WTC11 (cell line): ENCODE measurements around the gene LAMTOR1. TPM values are rescaled to one million over a fixed set of nuclear protein-coding genes. Genes with fewer than 3 reads are reported as not detected.

Source experiments
- ATAC-seq: fragments of 200-7000 bp; cut with Tn5 transposase; 2 replicates; pipeline ENCODE4 v1.10.0; 2021; ENCODE audit warnings: mild to moderate bottlenecking, moderate library complexity
- CTCF ChIA-PET: fragments of 300-600 bp; sonication (Branson Sonifier 250); formaldehyde crosslinking; loops from one replicate; lab custom pipeline; 2021; ENCODE audit warnings: antibody characterized with exemption; lab: Charles Lee
- POLR2A ChIA-PET: fragments of 350-600 bp; sonication (Branson Sonifier 250); formaldehyde crosslinking; loops from one replicate; lab custom pipeline; 2021; ENCODE audit warnings: antibody characterized with exemption; lab: Charles Lee
- DNase-seq: peaks from one replicate; pipeline ENCODE4 v3.0.0; 2021; ENCODE audit warnings: low spot score
- H3K27ac Mint-ChIP-seq: 2 replicates; pipeline ENCODE4 v1.8.0; 2021; ENCODE audit warnings: mixed read lengths
- H3K27me3 Mint-ChIP-seq: 2 replicates; pipeline ENCODE4 v1.8.0; 2021; ENCODE audit warnings: low read depth, mild to moderate bottlenecking, moderate library complexity, mixed read lengths
- H3K36me3 Mint-ChIP-seq: 2 replicates; pipeline ENCODE4 v1.8.0; 2021; ENCODE audit warnings: mixed read lengths
- H3K4me1 Mint-ChIP-seq: 2 replicates; pipeline ENCODE4 v1.8.0; 2022; ENCODE audit warnings: mixed read lengths
- H3K4me3 Mint-ChIP-seq: 2 replicates; pipeline ENCODE4 v1.8.0; 2021; ENCODE audit warnings: mild to moderate bottlenecking, moderate library complexity, mixed read lengths
- H3K9me3 Mint-ChIP-seq: 2 replicates; pipeline ENCODE4 v1.8.0; 2021; ENCODE audit warnings: mixed read lengths
- CREB1 ChIP-seq: sonication (generic); formaldehyde crosslinking; IDR thresholded peaks from 2 replicates; pipeline ENCODE4 v1.8.0; 2023; ENCODE audit warnings: mild to moderate bottlenecking, missing genetic modification reagents
- ELF4 ChIP-seq: sonication (generic); formaldehyde crosslinking; IDR thresholded peaks from 2 replicates; pipeline ENCODE4 v1.8.1; 2022; ENCODE audit warnings: low read depth, mild to moderate bottlenecking, moderate library complexity, missing genetic modification reagents
- FOXJ3 ChIP-seq: sonication (generic); formaldehyde crosslinking; IDR thresholded peaks from 2 replicates; pipeline ENCODE4 v1.9.0; 2021; ENCODE audit warnings: missing genetic modification reagents, mild to moderate bottlenecking, borderline replicate concordance
- FOXK1 ChIP-seq: sonication (generic); formaldehyde crosslinking; IDR thresholded peaks from 2 replicates; pipeline ENCODE4 v1.8.0; 2022; ENCODE audit warnings: mild to moderate bottlenecking, moderate library complexity, missing genetic modification reagents
- JUN ChIP-seq: sonication (generic); formaldehyde crosslinking; IDR thresholded peaks from 2 replicates; pipeline ENCODE4 v1.8.0; 2023; ENCODE audit warnings: mild to moderate bottlenecking, missing genetic modification reagents
- KAT7 ChIP-seq: sonication (generic); formaldehyde crosslinking; IDR thresholded peaks from 2 replicates; pipeline ENCODE4 v1.8.1; 2023; ENCODE audit warnings: missing genetic modification reagents, mild to moderate bottlenecking, borderline replicate concordance
- MXD4 ChIP-seq: fragments of 250-450 bp; sonication (Bioruptor Pico); IDR thresholded peaks from 2 replicates; pipeline ENCODE4 v1.8.0; 2021; ENCODE audit warnings: mild to moderate bottlenecking, moderate library complexity, borderline replicate concordance
- NR2C2 ChIP-seq: sonication (generic); formaldehyde crosslinking; IDR thresholded peaks from 2 replicates; pipeline ENCODE4 v1.8.0; 2022; ENCODE audit warnings: mild to moderate bottlenecking, missing genetic modification reagents
- SMAD4 ChIP-seq: sonication (generic); formaldehyde crosslinking; IDR thresholded peaks from 2 replicates; pipeline ENCODE4 v1.8.0; 2022; ENCODE audit warnings: mild to moderate bottlenecking, missing genetic modification reagents
- TCF7 ChIP-seq: sonication (generic); formaldehyde crosslinking; IDR thresholded peaks from 2 replicates; pipeline ENCODE4 v1.8.0; 2022; ENCODE audit warnings: mild to moderate bottlenecking, low read depth, missing genetic modification reagents, moderate library complexity
- TEAD1 ChIP-seq: sonication (generic); formaldehyde crosslinking; IDR thresholded peaks from 2 replicates; pipeline ENCODE4 v1.8.0; 2022; ENCODE audit warnings: mild to moderate bottlenecking, missing genetic modification reagents
- ZNF219 ChIP-seq: sonication (generic); formaldehyde crosslinking; IDR thresholded peaks from 2 replicates; pipeline ENCODE4 v1.8.0; 2023; ENCODE audit warnings: missing genetic modification reagents, mild to moderate bottlenecking, borderline replicate concordance
- ZNF263 ChIP-seq: sonication (generic); formaldehyde crosslinking; IDR thresholded peaks from 2 replicates; pipeline ENCODE4 v1.8.1; 2022; ENCODE audit warnings: low read depth, mild to moderate bottlenecking, moderate library complexity, missing genetic modification reagents
- ZNF423 ChIP-seq: fragments of 250-450 bp; sonication (Bioruptor Pico); IDR thresholded peaks from 2 replicates; pipeline ENCODE4 v2.1.2; 2022; ENCODE audit warnings: mild to moderate bottlenecking, moderate library complexity
- ZNF671 ChIP-seq: fragments of 250-450 bp; sonication (Bioruptor Pico); IDR thresholded peaks from 2 replicates; pipeline ENCODE4 v1.8.0; 2021; ENCODE audit warnings: mild to moderate bottlenecking
- total RNA-seq: library from RNA; stranded (reverse); gene quantifications from 3 replicates; pipeline ENCODE4 v1.2.3, GENCODE V29; 2021
- TF ChIP-seq, protein P1 (sequence below): sonication (generic); formaldehyde crosslinking; conservative IDR thresholded peaks from 2 replicates; pipeline ENCODE4 v1.8.1; 2023; ENCODE audit warnings: mild to moderate bottlenecking, low read depth, missing genetic modification reagents, moderate library complexity
- TF ChIP-seq, protein P2 (sequence below): sonication (generic); formaldehyde crosslinking; conservative IDR thresholded peaks from 2 replicates; pipeline ENCODE4 v1.8.1; 2022; ENCODE audit warnings: mild to moderate bottlenecking, missing genetic modification reagents
- TF ChIP-seq, protein P3 (sequence below): sonication (generic); formaldehyde crosslinking; IDR thresholded peaks from 2 replicates; pipeline ENCODE4 v1.8.1; 2022; ENCODE audit warnings: low read depth, mild to moderate bottlenecking, moderate library complexity, missing genetic modification reagents, borderline replicate concordance
- TF ChIP-seq, protein P4 (sequence below): fragments of 200-600 bp; IDR thresholded peaks from 2 replicates; pipeline ENCODE4 v1.8.0; 2022; ENCODE audit warnings: antibody characterized with exemption
- TF ChIP-seq, protein P5 (sequence below): sonication (generic); formaldehyde crosslinking; IDR thresholded peaks from 2 replicates; pipeline ENCODE4 v1.8.1; 2023; ENCODE audit warnings: mild to moderate bottlenecking, moderate library complexity, missing genetic modification reagents
- TF ChIP-seq, protein P6 (sequence below): sonication (generic); formaldehyde crosslinking; IDR thresholded peaks from 2 replicates; pipeline ENCODE4 v1.8.1; 2023; ENCODE audit warnings: mild to moderate bottlenecking, missing genetic modification reagents
- TF ChIP-seq, protein P7 (sequence below): sonication (generic); formaldehyde crosslinking; IDR thresholded peaks from 2 replicates; pipeline ENCODE4 v1.8.0; 2023; ENCODE audit warnings: missing genetic modification reagents, mild to moderate bottlenecking, borderline replicate concordance

Gene LAMTOR1
- total RNA-seq, 1 experiment from 2014 or later, result 79.4 TPM

DNA sequence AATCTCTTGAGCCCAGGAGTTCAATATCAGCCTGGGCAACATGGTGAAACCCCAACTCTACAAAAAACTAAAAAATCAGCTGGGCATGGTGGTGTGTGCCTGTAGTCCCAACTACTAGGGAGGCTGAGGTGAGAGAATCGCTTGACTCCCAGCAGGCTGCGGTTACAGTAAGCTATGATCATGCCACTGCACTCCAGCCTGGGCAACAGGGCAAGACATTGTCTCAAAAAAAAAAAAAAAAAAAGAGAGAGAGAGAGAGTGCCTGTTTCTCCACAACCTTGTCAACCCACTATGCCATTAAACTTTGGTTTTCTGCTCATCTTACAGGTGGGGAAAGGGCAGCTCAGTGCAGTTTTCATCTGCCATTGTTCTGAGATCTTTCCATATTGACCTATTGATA lies 37.6 kb upstream of the LAMTOR1 start:
- Mint-ChIP-seq H3K36me3 (no peaks in the 10 kb centered on the region), H3K27me3 (peaks cover 27% of the 10 kb centered on the region), H3K27ac (no peak overlapping the region), H3K4me1 (no peaks in the 10 kb centered on the region), H3K9me3 (no peaks in the 10 kb centered on the region), H3K4me3 (no peak overlapping the region)
- ChIA-PET CTCF (interaction anchor here (0.6 kb wide), 1 partner anchor 331 kb away, joined by 3 read pairs; no protein-coding TSS in a partner anchor), POLR2A (no interaction called here)
- DNase-seq, result no peak
- no peak for ATAC-seq
- TF ChIP-seq JUN (CRISPR knock-in tag) (no peak), FOXJ3 (CRISPR knock-in tag) (no peak), ZNF423 (no peak), SMAD4 (no peak), CREB1 (no peak), FOXK1 (CRISPR knock-in tag) (no peak), MXD4 (no peak), NR2C2 (no peak)
- TF ChIP-seq, protein P1, sequence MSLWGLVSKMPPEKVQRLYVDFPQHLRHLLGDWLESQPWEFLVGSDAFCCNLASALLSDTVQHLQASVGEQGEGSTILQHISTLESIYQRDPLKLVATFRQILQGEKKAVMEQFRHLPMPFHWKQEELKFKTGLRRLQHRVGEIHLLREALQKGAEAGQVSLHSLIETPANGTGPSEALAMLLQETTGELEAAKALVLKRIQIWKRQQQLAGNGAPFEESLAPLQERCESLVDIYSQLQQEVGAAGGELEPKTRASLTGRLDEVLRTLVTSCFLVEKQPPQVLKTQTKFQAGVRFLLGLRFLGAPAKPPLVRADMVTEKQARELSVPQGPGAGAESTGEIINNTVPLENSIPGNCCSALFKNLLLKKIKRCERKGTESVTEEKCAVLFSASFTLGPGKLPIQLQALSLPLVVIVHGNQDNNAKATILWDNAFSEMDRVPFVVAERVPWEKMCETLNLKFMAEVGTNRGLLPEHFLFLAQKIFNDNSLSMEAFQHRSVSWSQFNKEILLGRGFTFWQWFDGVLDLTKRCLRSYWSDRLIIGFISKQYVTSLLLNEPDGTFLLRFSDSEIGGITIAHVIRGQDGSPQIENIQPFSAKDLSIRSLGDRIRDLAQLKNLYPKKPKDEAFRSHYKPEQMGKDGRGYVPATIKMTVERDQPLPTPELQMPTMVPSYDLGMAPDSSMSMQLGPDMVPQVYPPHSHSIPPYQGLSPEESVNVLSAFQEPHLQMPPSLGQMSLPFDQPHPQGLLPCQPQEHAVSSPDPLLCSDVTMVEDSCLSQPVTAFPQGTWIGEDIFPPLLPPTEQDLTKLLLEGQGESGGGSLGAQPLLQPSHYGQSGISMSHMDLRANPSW (CRISPR knock-in tag), result no peak
- TF ChIP-seq, protein P2, sequence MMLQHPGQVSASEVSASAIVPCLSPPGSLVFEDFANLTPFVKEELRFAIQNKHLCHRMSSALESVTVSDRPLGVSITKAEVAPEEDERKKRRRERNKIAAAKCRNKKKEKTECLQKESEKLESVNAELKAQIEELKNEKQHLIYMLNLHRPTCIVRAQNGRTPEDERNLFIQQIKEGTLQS, result no peak
- TF ChIP-seq, protein P3, sequence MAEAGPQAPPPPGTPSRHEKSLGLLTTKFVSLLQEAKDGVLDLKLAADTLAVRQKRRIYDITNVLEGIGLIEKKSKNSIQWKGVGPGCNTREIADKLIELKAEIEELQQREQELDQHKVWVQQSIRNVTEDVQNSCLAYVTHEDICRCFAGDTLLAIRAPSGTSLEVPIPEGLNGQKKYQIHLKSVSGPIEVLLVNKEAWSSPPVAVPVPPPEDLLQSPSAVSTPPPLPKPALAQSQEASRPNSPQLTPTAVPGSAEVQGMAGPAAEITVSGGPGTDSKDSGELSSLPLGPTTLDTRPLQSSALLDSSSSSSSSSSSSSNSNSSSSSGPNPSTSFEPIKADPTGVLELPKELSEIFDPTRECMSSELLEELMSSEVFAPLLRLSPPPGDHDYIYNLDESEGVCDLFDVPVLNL (CRISPR knock-in tag), result no peak

DNA sequence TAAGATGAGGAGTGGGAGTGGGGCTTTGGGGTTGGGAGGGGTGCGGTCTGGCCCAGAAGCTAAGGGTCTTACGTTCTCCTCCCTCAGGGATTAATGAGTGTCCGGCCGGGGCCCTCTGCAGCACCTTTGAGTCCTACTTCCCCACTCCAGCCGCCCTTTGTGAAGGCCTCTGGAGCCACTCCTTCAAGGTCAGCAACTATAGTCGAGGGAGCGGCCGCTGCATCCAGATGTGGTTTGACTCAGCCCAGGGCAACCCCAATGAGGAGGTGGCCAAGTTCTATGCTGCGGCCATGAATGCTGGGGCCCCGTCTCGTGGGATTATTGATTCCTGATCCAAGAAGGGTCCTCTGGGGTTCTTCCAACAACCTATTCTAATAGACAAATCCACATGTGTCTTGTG lies 36.4 kb upstream of the LAMTOR1 start:
- Mint-ChIP-seq H3K27me3 (peaks cover 27% of the 10 kb centered on the region), H3K4me1 (no peaks in the 10 kb centered on the region), H3K27ac (no peak overlapping the region), H3K36me3 (no peaks in the 10 kb centered on the region), H3K9me3 (no peaks in the 10 kb centered on the region), H3K4me3 (no peak overlapping the region)
- ATAC-seq (no peak), DNase-seq (no peak)
- ChIA-PET POLR2A (no interaction called here), CTCF (no interaction called here)
- TF ChIP-seq ZNF219, result no peak
- TF ChIP-seq TCF7 (CRISPR knock-in tag), result no peak
- TF ChIP-seq, protein P4, sequence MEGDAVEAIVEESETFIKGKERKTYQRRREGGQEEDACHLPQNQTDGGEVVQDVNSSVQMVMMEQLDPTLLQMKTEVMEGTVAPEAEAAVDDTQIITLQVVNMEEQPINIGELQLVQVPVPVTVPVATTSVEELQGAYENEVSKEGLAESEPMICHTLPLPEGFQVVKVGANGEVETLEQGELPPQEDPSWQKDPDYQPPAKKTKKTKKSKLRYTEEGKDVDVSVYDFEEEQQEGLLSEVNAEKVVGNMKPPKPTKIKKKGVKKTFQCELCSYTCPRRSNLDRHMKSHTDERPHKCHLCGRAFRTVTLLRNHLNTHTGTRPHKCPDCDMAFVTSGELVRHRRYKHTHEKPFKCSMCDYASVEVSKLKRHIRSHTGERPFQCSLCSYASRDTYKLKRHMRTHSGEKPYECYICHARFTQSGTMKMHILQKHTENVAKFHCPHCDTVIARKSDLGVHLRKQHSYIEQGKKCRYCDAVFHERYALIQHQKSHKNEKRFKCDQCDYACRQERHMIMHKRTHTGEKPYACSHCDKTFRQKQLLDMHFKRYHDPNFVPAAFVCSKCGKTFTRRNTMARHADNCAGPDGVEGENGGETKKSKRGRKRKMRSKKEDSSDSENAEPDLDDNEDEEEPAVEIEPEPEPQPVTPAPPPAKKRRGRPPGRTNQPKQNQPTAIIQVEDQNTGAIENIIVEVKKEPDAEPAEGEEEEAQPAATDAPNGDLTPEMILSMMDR, result no peak
- TF ChIP-seq, protein P2, result no peak
- TF ChIP-seq, protein P5, sequence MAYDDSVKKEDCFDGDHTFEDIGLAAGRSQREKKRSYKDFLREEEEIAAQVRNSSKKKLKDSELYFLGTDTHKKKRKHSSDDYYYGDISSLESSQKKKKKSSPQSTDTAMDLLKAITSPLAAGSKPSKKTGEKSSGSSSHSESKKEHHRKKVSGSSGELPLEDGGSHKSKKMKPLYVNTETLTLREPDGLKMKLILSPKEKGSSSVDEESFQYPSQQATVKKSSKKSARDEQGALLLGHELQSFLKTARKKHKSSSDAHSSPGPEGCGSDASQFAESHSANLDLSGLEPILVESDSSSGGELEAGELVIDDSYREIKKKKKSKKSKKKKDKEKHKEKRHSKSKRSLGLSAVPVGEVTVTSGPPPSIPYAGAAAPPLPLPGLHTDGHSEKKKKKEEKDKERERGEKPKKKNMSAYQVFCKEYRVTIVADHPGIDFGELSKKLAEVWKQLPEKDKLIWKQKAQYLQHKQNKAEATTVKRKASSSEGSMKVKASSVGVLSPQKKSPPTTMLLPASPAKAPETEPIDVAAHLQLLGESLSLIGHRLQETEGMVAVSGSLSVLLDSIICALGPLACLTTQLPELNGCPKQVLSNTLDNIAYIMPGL (CRISPR knock-in tag), result no peak
- no peak for TF ChIP-seq KAT7 (CRISPR knock-in tag)
- TF ChIP-seq, protein P6, sequence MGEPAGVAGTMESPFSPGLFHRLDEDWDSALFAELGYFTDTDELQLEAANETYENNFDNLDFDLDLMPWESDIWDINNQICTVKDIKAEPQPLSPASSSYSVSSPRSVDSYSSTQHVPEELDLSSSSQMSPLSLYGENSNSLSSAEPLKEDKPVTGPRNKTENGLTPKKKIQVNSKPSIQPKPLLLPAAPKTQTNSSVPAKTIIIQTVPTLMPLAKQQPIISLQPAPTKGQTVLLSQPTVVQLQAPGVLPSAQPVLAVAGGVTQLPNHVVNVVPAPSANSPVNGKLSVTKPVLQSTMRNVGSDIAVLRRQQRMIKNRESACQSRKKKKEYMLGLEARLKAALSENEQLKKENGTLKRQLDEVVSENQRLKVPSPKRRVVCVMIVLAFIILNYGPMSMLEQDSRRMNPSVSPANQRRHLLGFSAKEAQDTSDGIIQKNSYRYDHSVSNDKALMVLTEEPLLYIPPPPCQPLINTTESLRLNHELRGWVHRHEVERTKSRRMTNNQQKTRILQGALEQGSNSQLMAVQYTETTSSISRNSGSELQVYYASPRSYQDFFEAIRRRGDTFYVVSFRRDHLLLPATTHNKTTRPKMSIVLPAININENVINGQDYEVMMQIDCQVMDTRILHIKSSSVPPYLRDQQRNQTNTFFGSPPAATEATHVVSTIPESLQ (CRISPR knock-in tag), result no peak
- TF ChIP-seq ELF4 (CRISPR knock-in tag), result no peak
- no peak for TF ChIP-seq TEAD1 (CRISPR knock-in tag)
- TF ChIP-seq ZNF263 (CRISPR knock-in tag), result no peak
- TF ChIP-seq ZNF671 (CRISPR knock-in tag), result no peak
- TF ChIP-seq, protein P7, sequence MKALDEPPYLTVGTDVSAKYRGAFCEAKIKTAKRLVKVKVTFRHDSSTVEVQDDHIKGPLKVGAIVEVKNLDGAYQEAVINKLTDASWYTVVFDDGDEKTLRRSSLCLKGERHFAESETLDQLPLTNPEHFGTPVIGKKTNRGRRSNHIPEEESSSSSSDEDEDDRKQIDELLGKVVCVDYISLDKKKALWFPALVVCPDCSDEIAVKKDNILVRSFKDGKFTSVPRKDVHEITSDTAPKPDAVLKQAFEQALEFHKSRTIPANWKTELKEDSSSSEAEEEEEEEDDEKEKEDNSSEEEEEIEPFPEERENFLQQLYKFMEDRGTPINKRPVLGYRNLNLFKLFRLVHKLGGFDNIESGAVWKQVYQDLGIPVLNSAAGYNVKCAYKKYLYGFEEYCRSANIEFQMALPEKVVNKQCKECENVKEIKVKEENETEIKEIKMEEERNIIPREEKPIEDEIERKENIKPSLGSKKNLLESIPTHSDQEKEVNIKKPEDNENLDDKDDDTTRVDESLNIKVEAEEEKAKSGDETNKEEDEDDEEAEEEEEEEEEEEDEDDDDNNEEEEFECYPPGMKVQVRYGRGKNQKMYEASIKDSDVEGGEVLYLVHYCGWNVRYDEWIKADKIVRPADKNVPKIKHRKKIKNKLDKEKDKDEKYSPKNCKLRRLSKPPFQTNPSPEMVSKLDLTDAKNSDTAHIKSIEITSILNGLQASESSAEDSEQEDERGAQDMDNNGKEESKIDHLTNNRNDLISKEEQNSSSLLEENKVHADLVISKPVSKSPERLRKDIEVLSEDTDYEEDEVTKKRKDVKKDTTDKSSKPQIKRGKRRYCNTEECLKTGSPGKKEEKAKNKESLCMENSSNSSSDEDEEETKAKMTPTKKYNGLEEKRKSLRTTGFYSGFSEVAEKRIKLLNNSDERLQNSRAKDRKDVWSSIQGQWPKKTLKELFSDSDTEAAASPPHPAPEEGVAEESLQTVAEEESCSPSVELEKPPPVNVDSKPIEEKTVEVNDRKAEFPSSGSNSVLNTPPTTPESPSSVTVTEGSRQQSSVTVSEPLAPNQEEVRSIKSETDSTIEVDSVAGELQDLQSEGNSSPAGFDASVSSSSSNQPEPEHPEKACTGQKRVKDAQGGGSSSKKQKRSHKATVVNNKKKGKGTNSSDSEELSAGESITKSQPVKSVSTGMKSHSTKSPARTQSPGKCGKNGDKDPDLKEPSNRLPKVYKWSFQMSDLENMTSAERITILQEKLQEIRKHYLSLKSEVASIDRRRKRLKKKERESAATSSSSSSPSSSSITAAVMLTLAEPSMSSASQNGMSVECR (CRISPR knock-in tag), result no peak
